C4-2B (cell line): Measurements from ENCODE around the gene SLC24A1.

Experiments used
- H3K27ac ChIP-seq: fragments of 450-650 bp; 2 replicates; pipeline ENCODE4 v1.5.1; 2017
- CTCF ChIP-seq: fragments of 450-650 bp; conservative IDR thresholded peaks from 2 replicates; pipeline ENCODE4 v1.5.1; 2017; ENCODE audit warnings: mild to moderate bottlenecking
- ZFX ChIP-seq: fragments of 450-650 bp; IDR thresholded peaks from 2 replicates; pipeline ENCODE4 v1.6.1; 2017

SLC24A1 gene

GRCh38 chr15:65620833-65621232 lies 905 bp upstream of the SLC24A1 start:
- H3K27ac ChIP-seq, result no peak overlapping the region
- TF ChIP-seq ZFX (no peak), CTCF (no peak)

- no peak for TF ChIP-seq ZFX
- no peak for TF ChIP-seq CTCF
- no peak overlapping the region for H3K27ac ChIP-seq
Measured at GRCh38 chr15:65623103-65623502, 1.4 kb downstream of the SLC24A1 start.

- TF ChIP-seq ZFX (no peak), CTCF (no peak)
- H3K27ac ChIP-seq, result no peak overlapping the region
Measured at GRCh38 chr15:65626856-65627255, 5.1 kb downstream of the SLC24A1 start.

- no peak overlapping the region for H3K27ac ChIP-seq
- no peak for TF ChIP-seq ZFX
- TF ChIP-seq CTCF, result no peak
Measured at GRCh38 chr15:65629548-65629947, 7.8 kb downstream of the SLC24A1 start.

- no peak for TF ChIP-seq ZFX
- no peak for TF ChIP-seq CTCF
- no peak overlapping the region for H3K27ac ChIP-seq
Measured at GRCh38 chr15:65630760-65631159, 9.0 kb downstream of the SLC24A1 start.

- TF ChIP-seq ZFX (no peak), CTCF (no peak)
- H3K27ac ChIP-seq, result no peak overlapping the region
Measured at GRCh38 chr15:65631503-65631902, 9.8 kb downstream of the SLC24A1 start.

GRCh38 chr15:65632780-65633375 lies 11.1 kb downstream of the SLC24A1 start:
- no peak overlapping the region for H3K27ac ChIP-seq
- TF ChIP-seq ZFX (no peak), CTCF (no peak)
